WTC11 (cell line): ENCODE measurements around the gene PADI6. TPM values are rescaled to one million over a fixed set of nuclear protein-coding genes. Genes with fewer than 3 reads are reported as not detected.
A peak's percentile ranks its signal among the peaks of the same experiment; 100 is the strongest.

Experiments used
- ATAC-seq: fragments of 200-7000 bp; cut with Tn5 transposase; 2 replicates; pipeline ENCODE4 v1.10.0; 2021; ENCODE audit warnings: mild to moderate bottlenecking, moderate library complexity
- CTCF ChIA-PET: fragments of 300-600 bp; sonication (Branson Sonifier 250); formaldehyde crosslinking; loops from one replicate; lab custom pipeline; 2021; ENCODE audit warnings: antibody characterized with exemption; lab: Charles Lee
- POLR2A ChIA-PET: fragments of 350-600 bp; sonication (Branson Sonifier 250); formaldehyde crosslinking; loops from one replicate; lab custom pipeline; 2021; ENCODE audit warnings: antibody characterized with exemption; lab: Charles Lee
- DNase-seq: peaks from one replicate; pipeline ENCODE4 v3.0.0; 2021; ENCODE audit warnings: low spot score
- H3K27ac Mint-ChIP-seq: 2 replicates; pipeline ENCODE4 v1.8.0; 2021; ENCODE audit warnings: mixed read lengths
- H3K27me3 Mint-ChIP-seq: 2 replicates; pipeline ENCODE4 v1.8.0; 2021; ENCODE audit warnings: low read depth, mild to moderate bottlenecking, moderate library complexity, mixed read lengths
- H3K36me3 Mint-ChIP-seq: 2 replicates; pipeline ENCODE4 v1.8.0; 2021; ENCODE audit warnings: mixed read lengths
- H3K4me1 Mint-ChIP-seq: 2 replicates; pipeline ENCODE4 v1.8.0; 2022; ENCODE audit warnings: mixed read lengths
- H3K4me3 Mint-ChIP-seq: 2 replicates; pipeline ENCODE4 v1.8.0; 2021; ENCODE audit warnings: mild to moderate bottlenecking, moderate library complexity, mixed read lengths
- H3K9me3 Mint-ChIP-seq: 2 replicates; pipeline ENCODE4 v1.8.0; 2021; ENCODE audit warnings: mixed read lengths
- NFATC4 ChIP-seq: fragments of 250-450 bp; sonication (Bioruptor Pico); IDR thresholded peaks from 2 replicates; pipeline ENCODE4 v1.9.0; 2021; ENCODE audit warnings: mild to moderate bottlenecking
- OVOL2 ChIP-seq: fragments of 250-450 bp; sonication (Bioruptor Pico); IDR thresholded peaks from 2 replicates; pipeline ENCODE4 v1.9.0; 2021; ENCODE audit warnings: mild to moderate bottlenecking, borderline replicate concordance
- RORB ChIP-seq: fragments of 250-450 bp; sonication (Bioruptor Pico); IDR thresholded peaks from 2 replicates; pipeline ENCODE4 v1.9.0; 2021; ENCODE audit warnings: mild to moderate bottlenecking
- ZNF219 ChIP-seq: sonication (generic); formaldehyde crosslinking; IDR thresholded peaks from 2 replicates; pipeline ENCODE4 v1.8.0; 2023; ENCODE audit warnings: missing genetic modification reagents, mild to moderate bottlenecking, borderline replicate concordance
- ZNF263 ChIP-seq: sonication (generic); formaldehyde crosslinking; IDR thresholded peaks from 2 replicates; pipeline ENCODE4 v1.8.1; 2022; ENCODE audit warnings: low read depth, mild to moderate bottlenecking, moderate library complexity, missing genetic modification reagents
- ZNF671 ChIP-seq: fragments of 250-450 bp; sonication (Bioruptor Pico); IDR thresholded peaks from 2 replicates; pipeline ENCODE4 v1.8.0; 2021; ENCODE audit warnings: mild to moderate bottlenecking
- total RNA-seq: library from RNA; stranded (reverse); gene quantifications from 3 replicates; pipeline ENCODE4 v1.2.3, GENCODE V29; 2021
- TF ChIP-seq, protein P1 (sequence below): sonication (generic); formaldehyde crosslinking; IDR thresholded peaks from 2 replicates; pipeline ENCODE4 v1.8.0; 2023; ENCODE audit warnings: missing genetic modification reagents, mild to moderate bottlenecking, borderline replicate concordance
- TF ChIP-seq, protein P2 (sequence below): sonication (generic); formaldehyde crosslinking; IDR thresholded peaks from 2 replicates; pipeline ENCODE4 v1.8.0; 2022; ENCODE audit warnings: mild to moderate bottlenecking, missing genetic modification reagents
- TF ChIP-seq, protein P3 (sequence below): sonication (generic); formaldehyde crosslinking; IDR thresholded peaks from 2 replicates; pipeline ENCODE4 v1.8.1; 2023; ENCODE audit warnings: mild to moderate bottlenecking, missing genetic modification reagents
- TF ChIP-seq, protein P4 (sequence below): sonication (generic); formaldehyde crosslinking; conservative IDR thresholded peaks from 2 replicates; pipeline ENCODE4 v1.8.1; 2023; ENCODE audit warnings: mild to moderate bottlenecking, low read depth, missing genetic modification reagents, moderate library complexity
- TF ChIP-seq, protein P5 (sequence below): fragments of 250-450 bp; sonication (Bioruptor Pico); IDR thresholded peaks from 2 replicates; pipeline ENCODE4 v1.9.0; 2021; ENCODE audit warnings: moderate library complexity, mild to moderate bottlenecking, inconsistent platforms, borderline replicate concordance

The PADI6 gene
- total RNA-seq, 1 experiment from 2014 or later, result not detected

DNA sequence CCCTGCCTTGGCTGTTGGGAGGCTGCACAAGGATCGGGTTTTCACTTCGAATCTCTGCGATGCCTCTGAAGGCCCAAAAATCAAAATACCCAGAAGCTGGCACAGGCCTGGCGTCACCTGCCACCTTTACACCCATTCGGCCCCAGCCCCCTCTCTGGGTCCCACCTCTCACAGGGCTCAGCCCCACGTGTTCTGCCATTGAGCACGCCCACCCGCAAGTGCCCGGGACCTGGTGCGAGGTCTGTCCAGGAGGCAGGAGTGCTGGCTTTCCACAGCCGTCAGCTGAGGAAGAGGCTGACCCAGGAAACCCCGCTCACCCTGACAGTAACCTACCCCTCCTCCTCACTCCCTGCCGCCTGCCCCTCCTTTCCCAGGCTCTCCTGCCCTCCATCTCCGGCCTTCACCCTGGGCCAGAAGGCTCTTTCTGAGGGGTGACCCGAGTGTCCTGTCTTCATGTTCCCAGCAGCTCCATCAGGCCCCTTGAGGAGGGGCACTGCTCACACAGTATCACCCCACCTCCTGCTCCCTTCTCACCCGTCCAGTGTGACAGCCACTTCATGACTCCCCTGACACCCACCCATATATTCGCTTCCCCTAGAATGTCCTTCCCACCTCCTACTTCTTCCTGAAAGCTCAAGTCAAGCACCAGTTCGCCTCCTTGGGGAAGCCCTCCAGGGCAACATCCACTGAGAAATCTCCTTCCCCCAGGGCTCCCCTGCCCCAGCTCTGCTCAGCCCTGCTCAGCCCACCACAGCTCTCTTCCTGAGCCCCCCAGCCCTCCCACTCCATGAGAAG, 54.0 kb downstream of the PADI6 start (continued):
- TF ChIP-seq, protein P1, sequence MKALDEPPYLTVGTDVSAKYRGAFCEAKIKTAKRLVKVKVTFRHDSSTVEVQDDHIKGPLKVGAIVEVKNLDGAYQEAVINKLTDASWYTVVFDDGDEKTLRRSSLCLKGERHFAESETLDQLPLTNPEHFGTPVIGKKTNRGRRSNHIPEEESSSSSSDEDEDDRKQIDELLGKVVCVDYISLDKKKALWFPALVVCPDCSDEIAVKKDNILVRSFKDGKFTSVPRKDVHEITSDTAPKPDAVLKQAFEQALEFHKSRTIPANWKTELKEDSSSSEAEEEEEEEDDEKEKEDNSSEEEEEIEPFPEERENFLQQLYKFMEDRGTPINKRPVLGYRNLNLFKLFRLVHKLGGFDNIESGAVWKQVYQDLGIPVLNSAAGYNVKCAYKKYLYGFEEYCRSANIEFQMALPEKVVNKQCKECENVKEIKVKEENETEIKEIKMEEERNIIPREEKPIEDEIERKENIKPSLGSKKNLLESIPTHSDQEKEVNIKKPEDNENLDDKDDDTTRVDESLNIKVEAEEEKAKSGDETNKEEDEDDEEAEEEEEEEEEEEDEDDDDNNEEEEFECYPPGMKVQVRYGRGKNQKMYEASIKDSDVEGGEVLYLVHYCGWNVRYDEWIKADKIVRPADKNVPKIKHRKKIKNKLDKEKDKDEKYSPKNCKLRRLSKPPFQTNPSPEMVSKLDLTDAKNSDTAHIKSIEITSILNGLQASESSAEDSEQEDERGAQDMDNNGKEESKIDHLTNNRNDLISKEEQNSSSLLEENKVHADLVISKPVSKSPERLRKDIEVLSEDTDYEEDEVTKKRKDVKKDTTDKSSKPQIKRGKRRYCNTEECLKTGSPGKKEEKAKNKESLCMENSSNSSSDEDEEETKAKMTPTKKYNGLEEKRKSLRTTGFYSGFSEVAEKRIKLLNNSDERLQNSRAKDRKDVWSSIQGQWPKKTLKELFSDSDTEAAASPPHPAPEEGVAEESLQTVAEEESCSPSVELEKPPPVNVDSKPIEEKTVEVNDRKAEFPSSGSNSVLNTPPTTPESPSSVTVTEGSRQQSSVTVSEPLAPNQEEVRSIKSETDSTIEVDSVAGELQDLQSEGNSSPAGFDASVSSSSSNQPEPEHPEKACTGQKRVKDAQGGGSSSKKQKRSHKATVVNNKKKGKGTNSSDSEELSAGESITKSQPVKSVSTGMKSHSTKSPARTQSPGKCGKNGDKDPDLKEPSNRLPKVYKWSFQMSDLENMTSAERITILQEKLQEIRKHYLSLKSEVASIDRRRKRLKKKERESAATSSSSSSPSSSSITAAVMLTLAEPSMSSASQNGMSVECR (CRISPR knock-in tag), result no peak

DNA sequence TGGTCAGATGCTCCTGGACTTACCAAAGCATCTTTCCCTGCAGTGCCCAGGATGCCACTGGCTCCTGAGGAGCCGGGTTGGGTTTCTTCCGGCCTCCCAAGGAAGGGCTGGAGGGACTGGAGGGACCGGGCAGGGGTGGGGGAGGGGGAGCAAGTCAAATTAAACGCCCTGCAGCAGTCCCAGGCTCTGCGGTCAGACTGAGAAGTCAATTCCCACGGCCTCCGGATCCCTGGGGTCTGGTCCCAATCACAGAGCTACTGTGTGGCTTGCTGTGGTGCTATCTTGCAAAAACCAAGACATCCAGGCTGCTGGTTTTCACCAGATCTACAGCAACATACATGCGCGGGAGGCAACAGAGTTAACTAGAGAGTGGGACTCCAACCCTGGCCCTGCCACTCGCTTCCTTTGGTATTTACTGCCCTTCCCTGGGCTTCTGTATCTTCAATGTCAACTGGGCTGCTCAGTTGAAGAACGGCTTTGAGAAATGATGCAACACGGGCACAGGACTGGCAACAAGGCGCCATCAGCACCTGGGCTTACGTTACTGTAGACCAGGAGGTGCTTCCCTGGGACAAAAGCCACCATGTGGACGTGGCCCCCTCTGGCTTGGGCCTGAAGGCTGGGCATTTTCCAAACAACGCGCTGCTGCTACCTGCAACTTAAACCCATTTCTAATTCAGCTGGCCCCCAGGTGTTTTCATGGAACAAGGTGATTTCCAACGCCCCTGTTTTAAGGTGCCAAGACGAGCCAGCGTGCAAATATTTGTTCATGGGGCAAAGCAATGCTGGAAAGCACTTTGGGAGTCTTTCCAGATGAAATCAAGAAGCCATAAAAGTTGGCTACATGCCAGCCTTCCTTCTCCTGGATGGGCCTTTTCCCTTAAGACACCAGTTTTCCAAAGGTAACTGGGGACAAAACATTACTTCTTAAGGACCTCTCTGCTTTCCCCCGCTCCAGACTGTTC, 56.0 kb downstream of the PADI6 start:
- no peaks in the 10 kb centered on the region for H3K9me3 Mint-ChIP-seq
- no peak overlapping the region for H3K4me3 Mint-ChIP-seq
- H3K27me3 Mint-ChIP-seq, result no peaks in the 10 kb centered on the region
- H3K27ac Mint-ChIP-seq, result peak overlapping the region; percentile 97
- POLR2A ChIA-PET, result interaction anchor here (0.6 kb wide), 1 partner anchor 134 kb away, joined by 3 read pairs; no protein-coding TSS in a partner anchor
- ATAC-seq, result no peak
- peaks cover 68% of the 10 kb centered on the region for H3K4me1 Mint-ChIP-seq
- CTCF ChIA-PET, result interaction anchor here (0.9 kb wide), 1 partner anchor 145 kb away, joined by 3 read pairs; no protein-coding TSS in a partner anchor
- no peak for DNase-seq
- peaks cover 79% of the 10 kb centered on the region for H3K36me3 Mint-ChIP-seq
- TF ChIP-seq, protein P2, sequence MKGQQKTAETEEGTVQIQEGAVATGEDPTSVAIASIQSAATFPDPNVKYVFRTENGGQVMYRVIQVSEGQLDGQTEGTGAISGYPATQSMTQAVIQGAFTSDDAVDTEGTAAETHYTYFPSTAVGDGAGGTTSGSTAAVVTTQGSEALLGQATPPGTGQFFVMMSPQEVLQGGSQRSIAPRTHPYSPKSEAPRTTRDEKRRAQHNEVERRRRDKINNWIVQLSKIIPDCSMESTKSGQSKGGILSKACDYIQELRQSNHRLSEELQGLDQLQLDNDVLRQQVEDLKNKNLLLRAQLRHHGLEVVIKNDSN, result no peak
- TF ChIP-seq NFATC4 (CRISPR knock-in tag) (no peak), ZNF263 (CRISPR knock-in tag) (no peak), ZNF219 (no peak), RORB (CRISPR knock-in tag) (no peak), ZNF671 (CRISPR knock-in tag) (no peak), OVOL2 (CRISPR knock-in tag) (no peak)
- TF ChIP-seq, protein P3, sequence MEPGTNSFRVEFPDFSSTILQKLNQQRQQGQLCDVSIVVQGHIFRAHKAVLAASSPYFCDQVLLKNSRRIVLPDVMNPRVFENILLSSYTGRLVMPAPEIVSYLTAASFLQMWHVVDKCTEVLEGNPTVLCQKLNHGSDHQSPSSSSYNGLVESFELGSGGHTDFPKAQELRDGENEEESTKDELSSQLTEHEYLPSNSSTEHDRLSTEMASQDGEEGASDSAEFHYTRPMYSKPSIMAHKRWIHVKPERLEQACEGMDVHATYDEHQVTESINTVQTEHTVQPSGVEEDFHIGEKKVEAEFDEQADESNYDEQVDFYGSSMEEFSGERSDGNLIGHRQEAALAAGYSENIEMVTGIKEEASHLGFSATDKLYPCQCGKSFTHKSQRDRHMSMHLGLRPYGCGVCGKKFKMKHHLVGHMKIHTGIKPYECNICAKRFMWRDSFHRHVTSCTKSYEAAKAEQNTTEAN, result no peak
- TF ChIP-seq, protein P4, sequence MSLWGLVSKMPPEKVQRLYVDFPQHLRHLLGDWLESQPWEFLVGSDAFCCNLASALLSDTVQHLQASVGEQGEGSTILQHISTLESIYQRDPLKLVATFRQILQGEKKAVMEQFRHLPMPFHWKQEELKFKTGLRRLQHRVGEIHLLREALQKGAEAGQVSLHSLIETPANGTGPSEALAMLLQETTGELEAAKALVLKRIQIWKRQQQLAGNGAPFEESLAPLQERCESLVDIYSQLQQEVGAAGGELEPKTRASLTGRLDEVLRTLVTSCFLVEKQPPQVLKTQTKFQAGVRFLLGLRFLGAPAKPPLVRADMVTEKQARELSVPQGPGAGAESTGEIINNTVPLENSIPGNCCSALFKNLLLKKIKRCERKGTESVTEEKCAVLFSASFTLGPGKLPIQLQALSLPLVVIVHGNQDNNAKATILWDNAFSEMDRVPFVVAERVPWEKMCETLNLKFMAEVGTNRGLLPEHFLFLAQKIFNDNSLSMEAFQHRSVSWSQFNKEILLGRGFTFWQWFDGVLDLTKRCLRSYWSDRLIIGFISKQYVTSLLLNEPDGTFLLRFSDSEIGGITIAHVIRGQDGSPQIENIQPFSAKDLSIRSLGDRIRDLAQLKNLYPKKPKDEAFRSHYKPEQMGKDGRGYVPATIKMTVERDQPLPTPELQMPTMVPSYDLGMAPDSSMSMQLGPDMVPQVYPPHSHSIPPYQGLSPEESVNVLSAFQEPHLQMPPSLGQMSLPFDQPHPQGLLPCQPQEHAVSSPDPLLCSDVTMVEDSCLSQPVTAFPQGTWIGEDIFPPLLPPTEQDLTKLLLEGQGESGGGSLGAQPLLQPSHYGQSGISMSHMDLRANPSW (CRISPR knock-in tag), result no peak
- TF ChIP-seq, protein P5, sequence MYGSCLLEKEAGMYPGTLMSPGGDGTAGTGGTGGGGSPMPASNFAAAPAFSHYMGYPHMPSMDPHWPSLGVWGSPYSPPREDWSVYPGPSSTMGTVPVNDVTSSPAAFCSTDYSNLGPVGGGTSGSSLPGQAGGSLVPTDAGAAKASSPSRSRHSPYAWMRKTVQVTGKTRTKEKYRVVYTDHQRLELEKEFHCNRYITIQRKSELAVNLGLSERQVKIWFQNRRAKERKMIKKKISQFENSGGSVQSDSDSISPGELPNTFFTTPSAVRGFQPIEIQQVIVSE (CRISPR knock-in tag), result no peak
